HepG2 (cell line): ENCODE measurements around the gene GATA3. TPM values are rescaled to one million over a fixed set of nuclear protein-coding genes. Genes with fewer than 3 reads are reported as not detected.
A peak's percentile ranks its signal among the peaks of the same experiment; 100 is the strongest.

Experiments used
- ATAC-seq: fragments of 200-7000 bp; cut with Tn5 transposase; 3 replicates; pipeline ENCODE4 v1.9.1; 2020; ENCODE audit warnings: mild to moderate bottlenecking, moderate library complexity
- BruUV-seq: library from RNA; stranded (reverse); fragments of 400-500 nt; replicated peaks from 2 replicates; lab custom pipeline; 2021; lab: Mats Ljungman, UMichigan
- CTCF ChIA-PET: fragments of 300-600 bp; formaldehyde crosslinking; extraction: SDS; loops from one replicate; lab custom pipeline; 2021; ENCODE audit warnings: low total read pairs, inconsistent platforms, low intra/inter-chr PET ratio; lab: Yijun Ruan, JAX
- POLR2A ChIA-PET: fragments of 350-600 bp; sonication (Branson Sonifier 250); formaldehyde crosslinking; loops from one replicate; lab custom pipeline; 2020; ENCODE audit warnings: antibody characterized with exemption, inconsistent platforms; lab: Yijun Ruan, JAX
- DNase-seq: peaks from one replicate; pipeline ENCODE4 v3.0.0-alpha.2; 2015; ENCODE audit warnings: low spot score
- FAIRE-seq: peaks from 3 replicates; lab custom pipeline; 2011; peaks lifted over from hg19 to GRCh38; lab: Jason Lieb, UNC
- H2AFZ ChIP-seq: one replicate; pipeline ENCODE4 v1.6.1; 2011; ENCODE audit warnings: low read length, inconsistent platforms
- H3K27ac ChIP-seq: fragments of 300-600 bp; 3 replicates; pipeline ENCODE4 v1.8.0; 2011; ENCODE audit warnings: mixed run types, mild to moderate bottlenecking, mixed read lengths, low read length, inconsistent platforms; ENCODE audit not compliant: insufficient read depth; ENCODE audit errors: extremely low read length
- H3K27me3 ChIP-seq, 2 experiments: fragments of 200-600 bp in 1 of 2; 2 replicates in 1 of 2; 3 replicates in 1 of 2; pipeline versions ENCODE4 v1.6.0 to v1.8.0; 2011; ENCODE audit warnings: low read length in 2 of 2, mild to moderate bottlenecking in 2 of 2, moderate library complexity in 2 of 2, inconsistent platforms in 1 of 2; ENCODE audit not compliant: insufficient read depth in 2 of 2, control insufficient read depth in 1 of 2
- H3K36me3 ChIP-seq, 2 experiments: fragments of 200-600 bp in 1 of 2; replicated peaks in 1 of 2; 2 replicates in 1 of 2; 3 replicates in 1 of 2; pipeline versions ENCODE4 v1.5.1 to v1.8.0; 2011; ENCODE audit warnings: low read length in 2 of 2, inconsistent platforms in 1 of 2; ENCODE audit not compliant: insufficient read depth in 2 of 2, control insufficient read depth in 1 of 2
- H3K4me1 ChIP-seq: 2 replicates; pipeline ENCODE4 v1.5.1; 2012; ENCODE audit warnings: low read length, inconsistent platforms; ENCODE audit not compliant: insufficient read depth
- H3K4me2 ChIP-seq: 2 replicates; pipeline ENCODE4 v1.6.0; 2011; ENCODE audit warnings: low read depth, low read length, inconsistent platforms
- H3K4me3 ChIP-seq, 3 experiments: fragments of 200-600 bp in 1 of 3; sonication (generic), shearing (Covaris generic) in 1 of 3; replicated peaks in 1 of 3; 2 replicates each; pipeline ENCODE4 v1.5.1; 2011 to 2016; ENCODE audit warnings: low read length in 3 of 3, inconsistent platforms in 2 of 3, low read depth in 2 of 3, mild to moderate bottlenecking in 2 of 3, control low read depth in 1 of 3, mixed read lengths in 1 of 3; ENCODE audit not compliant: insufficient read depth in 1 of 3
- H3K79me2 ChIP-seq: one replicate; pipeline ENCODE4 v1.6.1; 2011; ENCODE audit warnings: low read length, inconsistent platforms; ENCODE audit not compliant: insufficient read depth
- H3K9ac ChIP-seq: 2 replicates; pipeline ENCODE4 v1.6.0; 2011; ENCODE audit warnings: mild to moderate bottlenecking, low read depth, low read length, inconsistent platforms; ENCODE audit not compliant: insufficient read depth
- H3K9me3 ChIP-seq: 2 replicates; pipeline ENCODE4 v1.5.1; 2012; ENCODE audit warnings: mild to moderate bottlenecking, low read length
- H4K20me1 ChIP-seq: 2 replicates; pipeline ENCODE4 v1.6.0; 2011; ENCODE audit warnings: inconsistent platforms, mild to moderate bottlenecking, low read length, moderate library complexity; ENCODE audit not compliant: insufficient read depth
- ADNP ChIP-seq: sonication (generic); formaldehyde crosslinking; IDR thresholded peaks from 2 replicates; pipeline ENCODE4 v1.4.0; 2020; ENCODE audit warnings: missing genetic modification reagents
- ATF1 ChIP-seq: IDR thresholded peaks from 2 replicates; pipeline ENCODE4 v1.6.1; 2016; ENCODE audit warnings: mild to moderate bottlenecking, control low read depth
- HHEX ChIP-seq: IDR thresholded peaks from 2 replicates; pipeline ENCODE4 v1.6.1; 2016; ENCODE audit warnings: control low read depth
- MIER2 ChIP-seq: IDR thresholded peaks from 2 replicates; pipeline ENCODE4 v1.6.1; 2016; ENCODE audit warnings: missing biosample characterization, missing genetic modification reagents
- TOE1 ChIP-seq: sonication (generic); formaldehyde crosslinking; IDR thresholded peaks from 2 replicates; pipeline ENCODE4 v1.4.0; 2020; ENCODE audit warnings: mild to moderate bottlenecking, missing genetic modification reagents
- ZNF678 ChIP-seq: sonication (generic); formaldehyde crosslinking; IDR thresholded peaks from 2 replicates; pipeline ENCODE4 v1.4.0; 2020; ENCODE audit warnings: mild to moderate bottlenecking, missing genetic modification reagents
- ZNF746 ChIP-seq: sonication (generic); formaldehyde crosslinking; IDR thresholded peaks from 2 replicates; pipeline ENCODE4 v1.8.0; 2022; ENCODE audit warnings: mild to moderate bottlenecking, missing genetic modification reagents
- ZNF777 ChIP-seq: sonication (generic); formaldehyde crosslinking; IDR thresholded peaks from 2 replicates; pipeline ENCODE4 v1.4.0; 2020; ENCODE audit warnings: missing genetic modification reagents
- WGBS: methylation state at CpG from one replicate; pipeline ENCODE4 v1.1.6; 2017; ENCODE audit warnings: low lambda C conversion rate; 5-methylcytosine and 5-hydroxymethylcytosine counted together
- in situ Hi-C: cut with HindIII; loops from 2 replicates; pipeline ENCODE4 v1.10.0; 2017; ENCODE audit warnings: low pct_unique_long_range_greater_than_20kb; ENCODE audit not compliant: extremely low pct_ligation_motif_present
- intact Hi-C: fragments of 100-400 bp; cut with micrococcal nuclease; formaldehyde crosslinking; loops from one replicate; pipeline ENCODE4 v1.10.0; 2022; ENCODE audit not compliant: unreplicated experiment
- polyA plus RNA-seq, 8 experiments: library from polyadenylated mRNA; depleted of rRNA in 3 of 8; stranded (reverse) in 7 of 8; unstranded in 1 of 8; fragments of >200 nt; fragmentation: Illumina TruSeq in 4 of 8; extraction: Trizol in 4 of 8; gene quantifications; 2 replicates each; pipeline versions ENCODE4 v1.2.1 to v1.2.3, GENCODE V29; 2011 to 2016; ENCODE audit warnings: low read depth in 4 of 8, missing spikeins in 1 of 8, mixed read lengths in 1 of 8; ENCODE audit not compliant: insufficient read depth in 1 of 8
- total RNA-seq, 5 experiments: library from RNA; depleted of rRNA; stranded (reverse); fragments of >200 nt; fragmentation: Illumina TruSeq; extraction: Trizol; gene quantifications; 2 replicates each; pipeline ENCODE4 v1.2.3, GENCODE V29; 2016; ENCODE audit warnings: low read depth in 1 of 5
- TF ChIP-seq, protein P1 (sequence below): sonication (generic); formaldehyde crosslinking; conservative IDR thresholded peaks from 2 replicates; pipeline ENCODE4 v1.8.0; 2022; ENCODE audit warnings: low read depth, missing genetic modification reagents
- TF ChIP-seq, protein P2 (sequence below): sonication (generic); formaldehyde crosslinking; IDR thresholded peaks from 2 replicates; pipeline ENCODE4 v1.5.0; 2020; ENCODE audit warnings: mild to moderate bottlenecking, missing genetic modification reagents, borderline replicate concordance
- TF ChIP-seq, protein P3 (sequence below): sonication (generic); formaldehyde crosslinking; IDR thresholded peaks from 2 replicates; pipeline ENCODE4 v1.5.0; 2020; ENCODE audit warnings: missing genetic modification reagents

The GATA3 gene
- total and polyA plus RNA-seq, 2 of the 13 experiments (the other 11 are each of a cell fraction or from before 2014, with no cell fraction given) = not detected

DNA sequence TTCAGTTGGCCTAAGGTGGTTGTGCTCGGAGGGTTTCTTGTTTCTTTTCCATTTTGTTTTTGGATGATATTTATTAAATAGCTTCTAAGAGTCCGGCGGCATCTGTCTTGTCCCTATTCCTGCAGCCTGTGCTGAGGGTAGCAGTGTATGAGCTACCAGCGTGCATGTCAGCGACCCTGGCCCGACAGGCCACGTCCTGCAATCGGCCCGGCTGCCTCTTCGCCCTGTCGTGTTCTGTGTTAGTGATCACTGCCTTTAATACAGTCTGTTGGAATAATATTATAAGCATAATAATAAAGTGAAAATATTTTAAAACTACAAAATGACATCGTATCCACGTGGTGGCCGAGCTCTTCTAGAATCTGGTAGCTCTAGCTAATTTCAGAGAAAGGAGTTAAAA, 20.4 kb downstream of the GATA3 start:
- Histone ChIP-seq H3K27me3 (peaks cover 3 to 57% of the 10 kb centered on the region in 2 experiments; a peak in 4 of 5 replicates), H3K4me3 (no peak overlapping the region), H3K27ac (no peak overlapping the region), H4K20me1 (no peaks in the 10 kb centered on the region), H2AFZ (no peak overlapping the region), H3K9me3 (no peaks in the 10 kb centered on the region), H3K36me3 (no peaks in the 10 kb centered on the region), H3K79me2 (no peaks in the 10 kb centered on the region), H3K4me1 (no peaks in the 10 kb centered on the region), H3K4me2 (no peak overlapping the region), H3K9ac (no peak overlapping the region)
- 35% methylated on average over 14 of the region's 14 CpGs for WGBS
- CTCF ChIA-PET = no interaction called here
- in situ Hi-C loops = no loop called here
- intact Hi-C loops = no loop called here
- 0 out of 3 replicates have a peak, but pooled peaks have one; percentile 38 for ATAC-seq
- BruUV-seq = no TSS peak
- no peak for TF ChIP-seq ZNF746 (CRISPR knock-in tag)
- TF ChIP-seq, protein P1, sequence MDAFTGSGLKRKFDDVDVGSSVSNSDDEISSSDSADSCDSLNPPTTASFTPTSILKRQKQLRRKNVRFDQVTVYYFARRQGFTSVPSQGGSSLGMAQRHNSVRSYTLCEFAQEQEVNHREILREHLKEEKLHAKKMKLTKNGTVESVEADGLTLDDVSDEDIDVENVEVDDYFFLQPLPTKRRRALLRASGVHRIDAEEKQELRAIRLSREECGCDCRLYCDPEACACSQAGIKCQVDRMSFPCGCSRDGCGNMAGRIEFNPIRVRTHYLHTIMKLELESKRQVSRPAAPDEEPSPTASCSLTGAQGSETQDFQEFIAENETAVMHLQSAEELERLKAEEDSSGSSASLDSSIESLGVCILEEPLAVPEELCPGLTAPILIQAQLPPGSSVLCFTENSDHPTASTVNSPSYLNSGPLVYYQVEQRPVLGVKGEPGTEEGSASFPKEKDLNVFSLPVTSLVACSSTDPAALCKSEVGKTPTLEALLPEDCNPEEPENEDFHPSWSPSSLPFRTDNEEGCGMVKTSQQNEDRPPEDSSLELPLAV (CRISPR knock-in tag) = no peak
- TF ChIP-seq HHEX (CRISPR knock-in tag) = no peak
- TF ChIP-seq TOE1 (CRISPR knock-in tag) = no peak
- no peak for TF ChIP-seq MIER2 (CRISPR knock-in tag)
- TF ChIP-seq ATF1 (CRISPR knock-in tag) = no peak
- TF ChIP-seq ZNF777 (CRISPR knock-in tag) = no peak
- no peak for TF ChIP-seq ADNP (CRISPR knock-in tag)
- TF ChIP-seq ZNF678 (CRISPR knock-in tag) = no peak
- TF ChIP-seq, protein P2, sequence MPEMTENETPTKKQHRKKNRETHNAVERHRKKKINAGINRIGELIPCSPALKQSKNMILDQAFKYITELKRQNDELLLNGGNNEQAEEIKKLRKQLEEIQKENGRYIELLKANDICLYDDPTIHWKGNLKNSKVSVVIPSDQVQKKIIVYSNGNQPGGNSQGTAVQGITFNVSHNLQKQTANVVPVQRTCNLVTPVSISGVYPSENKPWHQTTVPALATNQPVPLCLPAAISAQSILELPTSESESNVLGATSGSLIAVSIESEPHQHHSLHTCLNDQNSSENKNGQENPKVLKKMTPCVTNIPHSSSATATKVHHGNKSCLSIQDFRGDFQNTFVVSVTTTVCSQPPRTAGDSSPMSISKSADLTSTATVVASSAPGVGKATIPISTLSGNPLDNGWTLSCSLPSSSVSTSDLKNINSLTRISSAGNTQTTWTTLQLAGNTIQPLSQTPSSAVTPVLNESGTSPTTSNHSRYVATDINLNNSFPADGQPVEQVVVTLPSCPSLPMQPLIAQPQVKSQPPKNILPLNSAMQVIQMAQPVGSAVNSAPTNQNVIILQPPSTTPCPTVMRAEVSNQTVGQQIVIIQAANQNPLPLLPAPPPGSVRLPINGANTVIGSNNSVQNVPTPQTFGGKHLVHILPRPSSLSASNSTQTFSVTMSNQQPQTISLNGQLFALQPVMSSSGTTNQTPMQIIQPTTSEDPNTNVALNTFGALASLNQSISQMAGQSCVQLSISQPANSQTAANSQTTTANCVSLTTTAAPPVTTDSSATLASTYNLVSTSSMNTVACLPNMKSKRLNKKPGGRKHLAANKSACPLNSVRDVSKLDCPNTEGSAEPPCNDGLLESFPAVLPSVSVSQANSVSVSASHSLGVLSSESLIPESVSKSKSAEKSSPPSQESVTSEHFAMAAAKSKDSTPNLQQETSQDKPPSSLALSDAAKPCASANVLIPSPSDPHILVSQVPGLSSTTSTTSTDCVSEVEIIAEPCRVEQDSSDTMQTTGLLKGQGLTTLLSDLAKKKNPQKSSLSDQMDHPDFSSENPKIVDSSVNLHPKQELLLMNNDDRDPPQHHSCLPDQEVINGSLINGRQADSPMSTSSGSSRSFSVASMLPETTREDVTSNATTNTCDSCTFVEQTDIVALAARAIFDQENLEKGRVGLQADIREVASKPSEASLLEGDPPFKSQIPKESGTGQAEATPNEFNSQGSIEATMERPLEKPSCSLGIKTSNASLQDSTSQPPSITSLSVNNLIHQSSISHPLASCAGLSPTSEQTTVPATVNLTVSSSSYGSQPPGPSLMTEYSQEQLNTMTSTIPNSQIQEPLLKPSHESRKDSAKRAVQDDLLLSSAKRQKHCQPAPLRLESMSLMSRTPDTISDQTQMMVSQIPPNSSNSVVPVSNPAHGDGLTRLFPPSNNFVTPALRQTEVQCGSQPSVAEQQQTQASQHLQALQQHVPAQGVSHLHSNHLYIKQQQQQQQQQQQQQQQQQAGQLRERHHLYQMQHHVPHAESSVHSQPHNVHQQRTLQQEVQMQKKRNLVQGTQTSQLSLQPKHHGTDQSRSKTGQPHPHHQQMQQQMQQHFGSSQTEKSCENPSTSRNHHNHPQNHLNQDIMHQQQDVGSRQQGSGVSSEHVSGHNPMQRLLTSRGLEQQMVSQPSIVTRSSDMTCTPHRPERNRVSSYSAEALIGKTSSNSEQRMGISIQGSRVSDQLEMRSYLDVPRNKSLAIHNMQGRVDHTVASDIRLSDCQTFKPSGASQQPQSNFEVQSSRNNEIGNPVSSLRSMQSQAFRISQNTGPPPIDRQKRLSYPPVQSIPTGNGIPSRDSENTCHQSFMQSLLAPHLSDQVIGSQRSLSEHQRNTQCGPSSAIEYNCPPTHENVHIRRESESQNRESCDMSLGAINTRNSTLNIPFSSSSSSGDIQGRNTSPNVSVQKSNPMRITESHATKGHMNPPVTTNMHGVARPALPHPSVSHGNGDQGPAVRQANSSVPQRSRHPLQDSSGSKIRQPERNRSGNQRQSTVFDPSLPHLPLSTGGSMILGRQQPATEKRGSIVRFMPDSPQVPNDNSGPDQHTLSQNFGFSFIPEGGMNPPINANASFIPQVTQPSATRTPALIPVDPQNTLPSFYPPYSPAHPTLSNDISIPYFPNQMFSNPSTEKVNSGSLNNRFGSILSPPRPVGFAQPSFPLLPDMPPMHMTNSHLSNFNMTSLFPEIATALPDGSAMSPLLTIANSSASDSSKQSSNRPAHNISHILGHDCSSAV = no peak
- TF ChIP-seq, protein P3, sequence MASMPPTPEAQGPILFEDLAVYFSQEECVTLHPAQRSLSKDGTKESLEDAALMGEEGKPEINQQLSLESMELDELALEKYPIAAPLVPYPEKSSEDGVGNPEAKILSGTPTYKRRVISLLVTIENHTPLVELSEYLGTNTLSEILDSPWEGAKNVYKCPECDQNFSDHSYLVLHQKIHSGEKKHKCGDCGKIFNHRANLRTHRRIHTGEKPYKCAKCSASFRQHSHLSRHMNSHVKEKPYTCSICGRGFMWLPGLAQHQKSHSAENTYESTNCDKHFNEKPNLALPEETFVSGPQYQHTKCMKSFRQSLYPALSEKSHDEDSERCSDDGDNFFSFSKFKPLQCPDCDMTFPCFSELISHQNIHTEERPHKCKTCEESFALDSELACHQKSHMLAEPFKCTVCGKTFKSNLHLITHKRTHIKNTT (CRISPR knock-in tag) = no peak
- DNase-seq = no peak
- POLR2A ChIA-PET = interaction anchor here (0.6 kb wide), 2 partner anchors 472 to 506 kb away, joined by 3 to 4 read pairs; no protein-coding TSS in a partner anchor
- FAIRE-seq = no peak
